Epithelial cell of proximal tubule (primary cell): ENCODE data around the gene LDAH. TPM values are rescaled to one million over a fixed set of nuclear protein-coding genes. Genes with fewer than 3 reads are reported as not detected.

ENCODE experiments used
- DNase-seq: peaks from one replicate; pipeline ENCODE4 v3.0.0-alpha.2; 2011; ENCODE audit warnings: low read depth
- H3K4me3 ChIP-seq: 2 replicates; pipeline ENCODE4 v1.5.1; 2011; ENCODE audit warnings: low read depth, mild to moderate bottlenecking, low read length
- CTCF ChIP-seq: conservative IDR thresholded peaks from 2 replicates; pipeline ENCODE4 v1.5.1; 2012; ENCODE audit warnings: low read depth, mild to moderate bottlenecking, low read length
- total RNA-seq: library from RNA; depleted of rRNA; stranded (reverse); fragments of >200 nt; gene quantifications from 2 replicates; pipeline ENCODE4 v1.2.3, GENCODE V29; 2015

The LDAH gene
- total RNA-seq, 1 donor from 2014 or later: 16.5 TPM

GRCh38 chr2:20707601-20708000 lies 115.3 kb downstream of the LDAH start:
- TF ChIP-seq CTCF: no peak
- H3K4me3 ChIP-seq: no peak overlapping the region
- DNase-seq: no peak

DNA sequence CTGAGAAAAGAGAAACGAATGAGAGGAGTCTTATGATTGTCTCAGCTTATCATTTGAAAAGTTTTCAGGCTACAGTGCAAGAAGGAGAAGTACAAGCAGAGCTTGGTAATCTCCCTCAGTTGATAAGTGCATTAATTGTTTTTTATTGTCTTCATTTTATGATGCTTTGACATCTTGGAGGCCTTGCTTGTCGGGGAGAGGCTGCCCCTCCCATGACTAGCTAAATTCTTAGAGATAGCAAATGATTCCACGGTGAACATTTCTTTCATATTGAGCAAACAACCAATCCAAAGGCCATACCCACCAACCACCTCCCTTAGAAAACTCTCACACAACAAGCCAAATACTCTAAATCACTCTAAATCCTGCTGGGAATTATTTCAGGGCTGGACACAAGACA lies 116.1 kb downstream of the LDAH start:
- no peak for DNase-seq
- no peak overlapping the region for H3K4me3 ChIP-seq
- TF ChIP-seq CTCF: no peak

DNA sequence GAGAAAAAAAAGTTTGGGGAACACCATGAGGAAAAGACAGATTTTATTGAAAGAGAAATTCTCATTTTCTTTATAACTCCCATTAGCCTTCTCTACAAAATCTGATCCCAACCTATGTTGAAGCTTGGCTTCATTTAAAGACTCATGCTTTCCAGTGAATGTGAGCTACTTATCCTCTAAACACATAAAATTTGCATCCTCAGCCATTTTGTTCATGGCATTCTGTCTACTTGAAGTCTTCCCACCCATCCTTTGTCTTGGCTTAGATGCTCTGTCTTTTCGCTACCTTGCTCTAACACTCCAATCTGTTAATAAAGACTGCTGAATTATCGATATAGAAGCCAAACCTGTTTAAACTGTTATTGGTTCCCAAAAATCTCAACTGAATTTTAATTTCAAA lies 116.7 kb downstream of the LDAH start:
- no peak overlapping the region for H3K4me3 ChIP-seq
- no peak for DNase-seq
- TF ChIP-seq CTCF: no peak

- DNase-seq: no peak
- no peak for TF ChIP-seq CTCF
- no peak overlapping the region for H3K4me3 ChIP-seq
Observed at GRCh38 chr2:20704886-20705285, 118.0 kb downstream of the LDAH start.

DNA sequence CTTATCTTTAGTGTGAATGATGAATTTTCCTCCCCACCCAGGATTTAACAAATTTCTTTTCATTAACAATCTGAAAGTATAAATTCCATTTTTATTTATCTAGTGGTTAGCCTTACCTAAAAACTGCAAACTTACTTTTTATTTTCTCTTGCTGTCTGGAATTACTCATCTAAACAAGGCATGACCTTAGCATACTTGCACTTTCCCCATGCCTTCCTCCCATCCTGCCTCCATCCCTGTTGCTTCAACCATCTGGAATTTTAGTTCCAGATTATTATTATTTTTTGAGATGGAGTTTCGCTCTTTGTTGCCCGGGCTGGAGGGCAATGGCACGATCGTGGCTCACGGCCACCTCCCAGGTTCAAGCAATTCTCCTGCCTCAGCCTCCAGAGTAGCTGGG lies 120.3 kb downstream of the LDAH start:
- no peak for TF ChIP-seq CTCF
- no peak for DNase-seq

DNA sequence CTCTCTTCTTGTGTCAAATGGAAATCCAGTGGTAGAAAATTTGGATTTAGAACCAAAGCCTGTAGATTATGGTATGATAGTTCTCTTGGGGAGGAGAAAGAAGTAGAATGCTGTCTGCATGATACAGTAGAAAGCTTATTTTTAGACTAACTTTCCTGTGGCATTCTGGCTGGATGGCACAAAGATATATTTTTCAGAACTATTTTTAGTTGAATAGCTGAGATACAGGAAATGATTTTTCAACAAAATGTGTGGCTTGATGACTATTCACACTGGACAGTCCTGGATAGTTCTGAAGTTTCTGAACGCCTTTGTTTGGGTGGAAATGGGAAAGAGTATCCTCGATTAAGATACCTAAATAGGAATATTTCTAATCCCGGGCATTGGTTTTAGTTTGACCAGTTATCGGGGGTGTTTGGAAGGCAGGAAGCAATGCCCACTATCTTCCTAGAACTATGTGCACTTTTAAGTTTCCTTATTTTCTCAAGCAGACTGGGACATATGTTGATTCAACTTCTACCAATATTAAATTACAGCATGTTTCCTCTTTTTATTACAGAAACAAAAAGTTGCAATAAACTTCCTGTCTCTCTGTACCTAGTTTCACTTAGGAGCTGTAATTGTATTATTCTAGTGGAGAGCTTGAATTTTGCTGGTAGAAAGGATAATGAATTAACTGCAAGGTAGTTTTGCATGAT lies 123.8 kb downstream of the LDAH start:
- TF ChIP-seq CTCF: no peak
- H3K4me3 ChIP-seq: no peak overlapping the region
- DNase-seq: no peak

More for the DNA sequence above, 120.3 kb downstream of the LDAH start:
- H3K4me3 ChIP-seq: no peak overlapping the region

DNA sequence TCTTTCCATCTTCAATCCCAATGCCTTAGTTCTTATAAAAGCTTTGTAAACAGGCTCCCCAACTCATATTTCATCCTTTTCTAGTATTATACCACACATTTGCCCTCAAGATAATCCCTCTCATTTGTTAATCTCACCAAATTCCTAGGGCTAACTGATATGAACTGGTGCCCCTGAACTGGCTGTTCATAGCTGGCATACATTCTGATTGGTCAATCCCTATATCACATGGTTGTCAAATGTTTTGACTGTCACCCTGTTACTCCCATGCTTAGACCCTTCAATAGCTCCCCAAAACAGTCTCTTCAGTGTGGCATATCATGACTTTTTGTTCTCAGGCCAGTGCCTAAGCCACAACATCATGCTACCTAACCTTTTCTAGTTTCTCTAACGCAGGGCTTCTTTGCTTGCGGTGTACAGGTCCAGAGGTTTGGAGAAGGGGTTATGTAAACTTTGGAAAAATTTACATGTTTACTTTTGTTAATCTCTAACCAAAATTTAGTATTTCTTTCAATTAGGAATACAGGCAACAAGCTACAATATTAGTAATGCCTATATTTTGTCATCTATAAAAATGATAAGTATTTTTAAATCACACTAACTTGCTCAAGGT lies 125.5 kb downstream of the LDAH start:
- no peak for TF ChIP-seq CTCF
- H3K4me3 ChIP-seq: no peak overlapping the region
- DNase-seq: no peak
